ENCODE measurements around the gene EEF1AKMT2. TPM values are rescaled to one million over a fixed set of nuclear protein-coding genes. Genes with fewer than 3 reads are reported as not detected.

Gene EEF1AKMT2
- total and polyA plus RNA-seq, 2 of the 13 experiments (the other 11 are each of a cell fraction or from before 2014, with no cell fraction given), result 11.3 to 19.3 TPM

GRCh38 chr10:124743191-124744101 lies 48.2 kb downstream of the EEF1AKMT2 start (continued):
- TF ChIP-seq ZBTB10 (CRISPR knock-in tag; IDR thresholded peaks at IDR 0.05; ENCODE audit: borderline replicate concordance), result no peak
- no peak for TF ChIP-seq ZNF572 (CRISPR knock-in tag; IDR thresholded peaks at IDR 0.05)
- no peak for TF ChIP-seq MLXIP (CRISPR knock-in tag; IDR thresholded peaks at IDR 0.05; ENCODE audit: borderline replicate concordance)
- TF ChIP-seq NR2C2 (CRISPR knock-in tag; IDR thresholded peaks at IDR 0.05; ENCODE audit: borderline replicate concordance), result no peak
- no peak for TF ChIP-seq ZNF839 (CRISPR knock-in tag; IDR thresholded peaks at IDR 0.05; ENCODE audit: borderline replicate concordance)
- no peak for TF ChIP-seq SAFB2 (CRISPR knock-in tag; IDR thresholded peaks at IDR 0.05; ENCODE audit: borderline replicate concordance, low read depth)
- TF ChIP-seq SPEN (CRISPR knock-in tag; IDR thresholded peaks at IDR 0.05; ENCODE audit: low read depth), result no peak
- peak; percentile 51 for TF ChIP-seq HNRNPLL (IDR thresholded peaks at IDR 0.05; ENCODE audit: low read depth, low read length, poor library complexity, severe bottlenecking)
- TF ChIP-seq NFE2L1 (CRISPR knock-in tag; IDR thresholded peaks at IDR 0.05; ENCODE audit: borderline replicate concordance), result no peak
- TF ChIP-seq ATF5 (CRISPR knock-in tag; IDR thresholded peaks at IDR 0.05; ENCODE audit: low read depth), result no peak
- TF ChIP-seq ZNF501 (CRISPR knock-in tag; IDR thresholded peaks at IDR 0.05), result no peak
- TF ChIP-seq TOE1 (CRISPR knock-in tag; IDR thresholded peaks at IDR 0.05), result no peak
- no peak for TF ChIP-seq SMAD9 (CRISPR knock-in tag; IDR thresholded peaks at IDR 0.05)
- TF ChIP-seq ZBTB38 (CRISPR knock-in tag; IDR thresholded peaks at IDR 0.05), result no peak
- TF ChIP-seq ZMYM2 (CRISPR knock-in tag; IDR thresholded peaks at IDR 0.05), result no peak
- TF ChIP-seq CREBL2 (CRISPR knock-in tag; IDR thresholded peaks at IDR 0.05; ENCODE audit: borderline replicate concordance), result no peak
- TF ChIP-seq ZNF766 (CRISPR knock-in tag; IDR thresholded peaks at IDR 0.05; ENCODE audit: borderline replicate concordance), result 0 out of 2 replicates have a peak, but pooled peaks have one; percentile 13
- peak; percentile 14; the same call in 1 of the 2 replicates for TF ChIP-seq ZNF777 (CRISPR knock-in tag; IDR thresholded peaks at IDR 0.05)
- no peak for TF ChIP-seq ATF4 (CRISPR knock-in tag; IDR thresholded peaks at IDR 0.05)
